Measurements from ENCODE around the gene ARHGAP22.

Gene ARHGAP22

GRCh38 chr10:48609441-48609840 is 4.6 kb upstream of the ARHGAP22 start:
- no peak for DNase-seq (ENCODE audit: low read depth in 1 of 2, low spot score in 1 of 2)
- in situ Hi-C loops (cut with HindIII; ENCODE audit: low pct_unique_long_range_greater_than_20kb, low sequenced_read_pairs), result no loop called here
- TF ChIP-seq JUND (IDR thresholded peaks at IDR 0.05; ENCODE audit: low read depth), result no peak

GRCh38 chr10:48608976-48609375 is 4.1 kb upstream of the ARHGAP22 start:
- no peak for DNase-seq (ENCODE audit: low read depth in 1 of 2, low spot score in 1 of 2)
- no peak for TF ChIP-seq JUND (IDR thresholded peaks at IDR 0.05; ENCODE audit: low read depth)
- in situ Hi-C loops (cut with HindIII; ENCODE audit: low pct_unique_long_range_greater_than_20kb, low sequenced_read_pairs), result no loop called here

- TF ChIP-seq JUND (IDR thresholded peaks at IDR 0.05; ENCODE audit: low read depth), result no peak
- peak; percentile 58 to 71 for DNase-seq (ENCODE audit: low read depth in 1 of 2, low spot score in 1 of 2)
- in situ Hi-C loops (cut with HindIII; ENCODE audit: low pct_unique_long_range_greater_than_20kb, low sequenced_read_pairs), result no loop called here
These were observed 3.4 kb upstream of the ARHGAP22 start for GRCh38 chr10:48608279-48608681.

DNA sequence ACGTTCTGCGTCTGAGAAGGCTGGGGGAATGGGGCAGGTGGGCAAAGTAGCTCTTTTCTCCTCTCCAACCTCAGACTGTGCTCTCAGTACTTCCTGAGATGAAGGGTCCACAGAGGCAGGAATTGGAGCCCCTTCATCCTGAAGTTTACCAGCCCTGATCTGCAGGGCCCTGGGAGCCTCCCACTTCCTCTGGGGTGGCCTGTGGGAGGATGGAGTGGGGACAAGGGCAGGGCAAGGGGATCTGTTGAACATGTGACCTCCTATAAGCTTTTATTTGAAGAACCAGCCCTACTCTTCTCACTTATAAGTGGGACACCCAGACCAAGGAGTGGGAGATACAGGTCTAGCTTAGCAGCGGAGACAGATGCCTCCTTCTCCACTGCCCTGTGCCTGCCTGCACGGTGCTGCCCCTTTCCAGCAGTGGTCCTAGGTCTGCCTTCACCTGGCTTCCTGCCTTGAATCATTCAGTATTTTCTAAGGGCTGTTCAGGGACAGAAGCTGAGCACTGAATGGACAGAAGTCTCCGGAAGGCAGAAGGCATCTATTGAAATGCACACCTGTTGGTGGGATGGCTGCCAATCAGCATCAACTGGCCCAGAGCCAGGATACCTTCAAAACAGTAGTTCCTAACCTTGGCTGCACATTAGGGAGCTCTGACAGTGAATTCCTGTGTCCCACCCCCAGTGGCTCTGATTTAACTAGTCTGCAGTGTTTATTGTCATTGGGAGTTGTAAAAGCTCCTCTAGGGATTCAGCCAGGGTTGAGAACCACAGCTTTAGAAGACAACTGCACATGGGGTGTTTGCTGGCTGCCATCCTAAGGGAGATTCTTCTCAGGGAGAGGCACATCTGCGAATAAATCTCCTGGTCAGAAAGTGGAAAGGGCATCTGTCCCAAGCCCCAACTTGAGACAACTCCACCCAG is 2.7 kb upstream of the ARHGAP22 start:
- in situ Hi-C loops (cut with HindIII; ENCODE audit: low pct_unique_long_range_greater_than_20kb, low sequenced_read_pairs), result no loop called here
- TF ChIP-seq JUND (IDR thresholded peaks at IDR 0.05; ENCODE audit: low read depth), result no peak
- no peak for DNase-seq (ENCODE audit: low read depth in 1 of 2, low spot score in 1 of 2)

DNA sequence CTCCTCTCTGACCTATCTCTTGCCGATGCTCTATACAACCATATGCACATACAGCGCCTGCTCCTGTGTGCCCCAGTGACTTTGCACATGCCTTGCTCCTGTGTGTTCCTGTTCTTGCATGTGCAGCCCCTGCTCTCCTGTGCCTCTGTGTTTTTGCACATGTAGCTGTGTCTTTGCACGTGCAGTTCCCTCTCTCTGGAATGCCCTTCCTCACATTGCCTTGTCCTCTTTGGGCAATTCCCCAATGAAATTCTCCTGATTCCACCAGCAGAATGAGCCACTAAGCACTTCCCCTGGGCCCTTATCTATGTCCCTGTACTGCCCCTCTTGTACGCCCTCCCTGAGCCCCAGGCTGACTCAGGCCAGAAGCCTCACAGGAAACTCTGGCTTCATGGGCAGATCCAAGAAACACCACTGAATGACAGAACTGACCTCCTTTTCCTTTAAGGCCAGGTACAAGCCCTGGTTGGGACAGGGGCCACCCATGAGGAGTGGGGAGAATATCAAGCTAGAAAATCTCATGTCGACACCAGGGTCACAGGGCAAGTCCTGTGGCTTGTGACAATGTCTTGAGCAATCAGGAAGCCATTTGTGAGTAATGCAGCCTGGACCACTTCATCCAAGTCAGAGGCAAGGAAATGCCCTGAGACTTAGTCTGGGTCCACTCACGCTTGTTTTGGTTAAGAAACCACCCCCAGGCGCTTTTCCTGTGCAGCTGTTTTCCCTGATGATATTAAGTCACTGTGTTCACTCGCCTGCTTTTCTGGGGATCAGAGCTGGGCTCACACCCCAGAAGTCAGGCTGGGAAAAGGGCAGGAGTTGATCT is 1.9 kb upstream of the ARHGAP22 start:
- in situ Hi-C loops (cut with HindIII; ENCODE audit: low pct_unique_long_range_greater_than_20kb, low sequenced_read_pairs), result no loop called here
- TF ChIP-seq JUND (IDR thresholded peaks at IDR 0.05; ENCODE audit: low read depth), result no peak
- DNase-seq (ENCODE audit: low read depth in 1 of 2, low spot score in 1 of 2), result no peak

DNA sequence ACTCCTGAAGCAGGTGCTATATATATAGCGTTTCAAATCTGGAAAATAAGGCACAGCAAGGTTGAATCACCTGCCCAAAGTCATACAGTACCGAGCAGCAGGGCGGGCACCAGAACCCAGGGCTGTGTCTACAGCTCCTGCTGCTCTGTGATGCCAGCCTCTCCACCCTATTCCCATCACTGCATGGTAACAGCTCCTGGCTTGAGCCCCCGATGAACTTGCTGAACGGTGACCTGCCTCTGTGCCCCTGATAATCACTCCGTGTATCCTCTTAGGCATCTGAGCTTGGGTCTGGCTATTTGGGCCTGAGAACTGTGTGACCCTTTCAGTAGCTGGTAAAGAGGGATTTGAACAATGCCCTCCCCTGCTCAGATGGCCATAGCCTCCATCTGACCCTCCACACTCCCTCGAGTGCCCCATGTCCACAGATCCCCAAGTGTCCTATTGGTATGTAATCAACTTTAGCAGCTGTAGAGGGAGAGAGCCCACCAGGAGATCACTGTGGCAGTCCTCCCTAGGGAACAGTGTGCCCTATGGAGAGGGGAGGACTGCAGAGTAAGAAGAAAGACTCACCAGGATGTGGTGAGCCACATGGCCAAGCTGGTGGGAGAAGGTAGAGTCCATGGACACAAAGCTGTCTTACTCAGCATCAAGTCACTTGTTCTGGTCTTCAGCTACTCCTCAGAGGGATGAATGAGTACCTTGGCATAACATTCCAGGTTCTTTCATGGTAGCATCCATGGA is 1.1 kb upstream of the ARHGAP22 start:
- TF ChIP-seq JUND (IDR thresholded peaks at IDR 0.05; ENCODE audit: low read depth), result no peak
- in situ Hi-C loops (cut with HindIII; ENCODE audit: low pct_unique_long_range_greater_than_20kb, low sequenced_read_pairs), result no loop called here
- no peak for DNase-seq (ENCODE audit: low read depth in 1 of 2, low spot score in 1 of 2)

DNA sequence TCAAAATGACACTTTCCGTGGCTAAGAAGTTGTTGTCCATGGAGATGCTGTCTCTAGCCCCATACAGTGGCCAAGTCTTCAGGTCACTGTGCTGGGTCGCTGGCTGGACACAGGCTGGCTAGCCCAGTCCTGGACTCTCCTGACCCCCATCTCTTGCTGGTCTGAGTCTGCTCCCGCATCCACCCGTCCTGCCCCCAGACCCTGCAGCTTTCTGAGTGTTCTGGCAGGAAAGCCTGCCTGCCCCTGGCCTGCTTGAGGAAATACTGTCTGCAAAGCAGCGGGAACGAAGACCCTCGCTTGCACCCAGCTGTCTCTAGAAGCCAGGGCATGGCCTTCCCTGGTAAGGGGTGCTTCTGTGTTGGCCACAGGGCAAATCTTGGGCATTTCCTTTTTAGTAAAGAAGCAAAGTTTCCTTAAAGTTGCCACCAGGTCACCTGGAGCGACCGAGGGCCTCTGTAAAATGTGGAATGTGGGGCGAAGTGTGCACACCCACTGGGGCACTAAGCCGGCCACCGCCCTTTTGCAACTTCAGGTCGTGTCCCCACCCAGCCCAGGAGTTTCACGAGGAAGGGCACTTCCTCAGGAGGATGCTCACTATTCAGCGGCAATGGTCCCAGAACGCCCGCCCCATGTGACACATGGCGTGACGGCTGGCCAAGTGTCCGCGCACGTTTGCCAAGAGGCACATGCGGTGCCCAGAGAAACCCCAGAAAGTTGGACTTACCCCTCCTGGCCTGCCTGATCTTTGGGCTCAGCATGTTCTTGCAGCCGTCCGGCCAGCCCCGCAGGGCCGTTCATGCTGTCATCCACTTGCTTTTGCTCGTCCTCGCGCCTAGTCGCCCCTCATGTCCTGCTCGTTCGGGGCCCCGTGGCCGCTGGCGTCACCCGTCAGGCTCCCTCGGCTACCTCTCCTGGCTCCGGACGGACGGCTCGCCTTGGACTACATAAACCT is 558 bp downstream of the ARHGAP22 start:
- no peak for TF ChIP-seq JUND (IDR thresholded peaks at IDR 0.05; ENCODE audit: low read depth)
- DNase-seq (ENCODE audit: low read depth in 1 of 2, low spot score in 1 of 2), result no peak
- in situ Hi-C loops (cut with HindIII; ENCODE audit: low pct_unique_long_range_greater_than_20kb, low sequenced_read_pairs), result no loop called here

- TF ChIP-seq JUND (IDR thresholded peaks at IDR 0.05; ENCODE audit: low read depth), result no peak
- in situ Hi-C loops (cut with HindIII; ENCODE audit: low pct_unique_long_range_greater_than_20kb, low sequenced_read_pairs), result no loop called here
- DNase-seq (ENCODE audit: low read depth in 1 of 2, low spot score in 1 of 2), result no peak
These were observed 1.3 kb downstream of the ARHGAP22 start for GRCh38 chr10:48603421-48604038.

GRCh38 chr10:48602401-48603135 is 2.3 kb downstream of the ARHGAP22 start:
- TF ChIP-seq JUND (IDR thresholded peaks at IDR 0.05; ENCODE audit: low read depth), result no peak
- no peak for DNase-seq (ENCODE audit: low read depth in 1 of 2, low spot score in 1 of 2)
- in situ Hi-C loops (cut with HindIII; ENCODE audit: low pct_unique_long_range_greater_than_20kb, low sequenced_read_pairs), result no loop called here

DNA sequence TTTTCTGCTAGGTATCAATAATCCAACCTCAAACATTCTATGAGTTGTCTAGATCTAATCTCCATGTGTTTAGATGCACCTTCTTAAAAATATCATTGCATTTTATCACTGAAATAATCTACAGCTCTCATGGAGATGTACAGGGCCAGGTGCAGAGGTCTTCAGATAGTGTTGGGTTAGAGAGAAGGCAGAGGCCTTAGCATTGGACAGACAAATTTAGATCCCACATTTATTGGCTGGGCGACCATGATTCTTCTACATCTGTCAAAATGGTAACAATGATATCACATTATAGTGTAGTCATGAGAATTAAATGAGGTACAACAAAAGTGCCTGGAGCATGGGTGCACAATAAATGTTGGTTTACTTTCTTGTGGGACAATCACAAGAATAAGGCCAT is 3.1 kb downstream of the ARHGAP22 start:
- TF ChIP-seq JUND (IDR thresholded peaks at IDR 0.05; ENCODE audit: low read depth), result no peak
- in situ Hi-C loops (cut with HindIII; ENCODE audit: low pct_unique_long_range_greater_than_20kb, low sequenced_read_pairs), result no loop called here

More for the DNA sequence above, 3.1 kb downstream of the ARHGAP22 start:
- DNase-seq (ENCODE audit: low read depth in 1 of 2, low spot score in 1 of 2), result no peak
